Kidney tubule cell (primary cell): Measurements from ENCODE around the gene ALG8.
"Not testable (repeated sequence)": the region's sequence is repeated elsewhere in the genome, so short reads cannot be mapped to it uniquely, and the experiment has no call there.

Experiments
- DNase-seq: peaks from one replicate; pipeline ENCODE4 v3.0.0-alpha.2; 2018; ENCODE audit warnings: low spot score

The ALG8 gene

GRCh38 chr11:78071717-78072116 is 67.7 kb downstream of the ALG8 start:
- no peak for DNase-seq

GRCh38 chr11:78070621-78071020 is 68.8 kb downstream of the ALG8 start:
- DNase-seq, result no peak

GRCh38 chr11:78069465-78069864 is 70.0 kb downstream of the ALG8 start:
- no peak for DNase-seq

GRCh38 chr11:78067704-78068103 is 71.7 kb downstream of the ALG8 start:
- DNase-seq, result no peak

GRCh38 chr11:78066471-78066870 is 73.0 kb downstream of the ALG8 start:
- no peak for DNase-seq

- no peak for DNase-seq
Measured at GRCh38 chr11:78065203-78065602, 74.2 kb downstream of the ALG8 start.

- peak; percentile 41 for DNase-seq
Measured at GRCh38 chr11:78063440-78064181, 75.8 kb downstream of the ALG8 start, which contains the start of gene THRSP. Gene THRSP (plus strand): TSS chr11:78063861. CDS start chr11:78063882, 21 bp downstream.

GRCh38 chr11:78062671-78063070 is 76.8 kb downstream of the ALG8 start:
- DNase-seq, result no peak

GRCh38 chr11:78061921-78062311 is 77.5 kb downstream of the ALG8 start:
- no peak for DNase-seq

- no peak for DNase-seq
Measured at GRCh38 chr11:78061088-78061920, 78.1 kb downstream of the ALG8 start.

GRCh38 chr11:78060533-78060932 is 78.9 kb downstream of the ALG8 start:
- DNase-seq, result no peak

- DNase-seq, result not testable (repeated sequence)
Measured at GRCh38 chr11:78059749-78060328, 79.6 kb downstream of the ALG8 start.

- no peak for DNase-seq
Measured at GRCh38 chr11:78057462-78058055, 81.9 kb downstream of the ALG8 start.

- DNase-seq, result no peak
Measured at GRCh38 chr11:78056093-78056492, 83.3 kb downstream of the ALG8 start.

- no peak for DNase-seq
Measured at GRCh38 chr11:78054971-78055370, 84.5 kb downstream of the ALG8 start.

- DNase-seq, result peak; percentile 88
Measured at GRCh38 chr11:78050964-78051831, 88.2 kb downstream of the ALG8 start.
